Measurements from ENCODE around the gene TMEM212.

TMEM212 gene

GRCh38 chr3:171839270-171839669 is 3.9 kb upstream of the TMEM212 start:
- H3K4me3 ChIP-seq (ENCODE audit: low read depth, low read length) = no peak overlapping the region
- TF ChIP-seq CTCF (IDR thresholded peaks at IDR 0.05; ENCODE audit: control insufficient read depth, extremely low read depth, insufficient read depth) = no peak
- no peak for DNase-seq (ENCODE audit: low read depth)

GRCh38 chr3:171840445-171840810 is 2.7 kb upstream of the TMEM212 start:
- no peak overlapping the region for H3K4me3 ChIP-seq (ENCODE audit: low read depth, low read length)
- DNase-seq (ENCODE audit: low read depth) = no peak
- no peak for TF ChIP-seq CTCF (IDR thresholded peaks at IDR 0.05; ENCODE audit: control insufficient read depth, extremely low read depth, insufficient read depth)

GRCh38 chr3:171840811-171841619 is 2.1 kb upstream of the TMEM212 start:
- H3K4me3 ChIP-seq (ENCODE audit: low read depth, low read length) = no peak overlapping the region
- no peak for DNase-seq (ENCODE audit: low read depth)
- TF ChIP-seq CTCF (IDR thresholded peaks at IDR 0.05; ENCODE audit: control insufficient read depth, extremely low read depth, insufficient read depth) = no peak

GRCh38 chr3:171841620-171842000 is 1.5 kb upstream of the TMEM212 start:
- DNase-seq (ENCODE audit: low read depth) = no peak
- H3K4me3 ChIP-seq (ENCODE audit: low read depth, low read length) = no peak overlapping the region
- TF ChIP-seq CTCF (IDR thresholded peaks at IDR 0.05; ENCODE audit: control insufficient read depth, extremely low read depth, insufficient read depth) = no peak

GRCh38 chr3:171844873-171845272 is 1.7 kb downstream of the TMEM212 start:
- TF ChIP-seq CTCF (IDR thresholded peaks at IDR 0.05; ENCODE audit: control insufficient read depth, extremely low read depth, insufficient read depth) = no peak
- no peak overlapping the region for H3K4me3 ChIP-seq (ENCODE audit: low read depth, low read length)
- no peak for DNase-seq (ENCODE audit: low read depth)

GRCh38 chr3:171845481-171846284 is 2.5 kb downstream of the TMEM212 start:
- H3K4me3 ChIP-seq (ENCODE audit: low read depth, low read length) = no peak overlapping the region
- no peak for DNase-seq (ENCODE audit: low read depth)
- no peak for TF ChIP-seq CTCF (IDR thresholded peaks at IDR 0.05; ENCODE audit: control insufficient read depth, extremely low read depth, insufficient read depth)
